ENCODE measurements around the gene BRD7. TPM values are rescaled to one million over a fixed set of nuclear protein-coding genes. Genes with fewer than 3 reads are reported as not detected.

Gene BRD7
- total RNA-seq, 1 experiment from 2014 or later: 122 TPM

DNA sequence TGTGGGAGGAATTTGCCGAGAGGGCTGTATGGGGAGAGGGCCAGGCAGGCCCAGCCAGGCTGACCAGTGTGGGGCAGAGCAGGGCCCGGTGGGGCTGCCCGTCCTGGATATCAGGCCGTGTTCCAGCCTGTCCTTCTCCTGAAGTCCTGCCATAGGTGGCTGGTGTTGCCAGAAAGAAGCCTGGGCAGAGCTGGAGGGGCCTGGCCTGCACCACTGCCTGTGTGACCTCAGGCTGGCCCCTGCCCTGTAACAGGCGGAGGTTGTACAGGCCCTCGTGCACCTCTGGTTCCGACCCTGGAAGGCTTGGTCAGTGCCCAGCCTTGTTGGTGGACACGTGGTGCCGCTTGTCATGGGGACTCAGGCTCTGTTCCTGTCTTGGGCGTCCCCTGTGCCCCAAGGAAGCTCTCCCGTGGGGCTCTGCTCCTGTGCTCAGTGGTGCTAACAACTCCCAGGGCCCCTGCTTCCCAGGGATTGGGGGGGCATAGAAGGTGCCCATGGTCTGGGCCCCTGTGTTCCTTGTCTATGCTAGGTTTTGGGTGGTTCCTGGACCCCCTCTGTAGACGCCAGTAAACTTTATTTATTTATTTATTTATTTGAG, 69.2 kb downstream of the BRD7 start:
- Mint-ChIP-seq H3K4me3 (no peak overlapping the region), H3K4me1 (peaks cover 5% of the 10 kb centered on the region; the same call in 1 of the 2 replicates), H3K36me3 (no peaks in the 10 kb centered on the region), H3K9me3 (no peaks in the 10 kb centered on the region), H3K27ac (no peak overlapping the region), H3K27me3 (ENCODE audit: low read depth) (no peaks in the 10 kb centered on the region)
- CTCF ChIA-PET: no interaction called here
- no peak for ATAC-seq
- TF ChIP-seq MXD4 (CRISPR knock-in tag; IDR thresholded peaks at IDR 0.05; ENCODE audit: borderline replicate concordance): no peak
- TF ChIP-seq, protein P1, sequence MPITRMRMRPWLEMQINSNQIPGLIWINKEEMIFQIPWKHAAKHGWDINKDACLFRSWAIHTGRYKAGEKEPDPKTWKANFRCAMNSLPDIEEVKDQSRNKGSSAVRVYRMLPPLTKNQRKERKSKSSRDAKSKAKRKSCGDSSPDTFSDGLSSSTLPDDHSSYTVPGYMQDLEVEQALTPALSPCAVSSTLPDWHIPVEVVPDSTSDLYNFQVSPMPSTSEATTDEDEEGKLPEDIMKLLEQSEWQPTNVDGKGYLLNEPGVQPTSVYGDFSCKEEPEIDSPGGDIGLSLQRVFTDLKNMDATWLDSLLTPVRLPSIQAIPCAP (CRISPR knock-in tag; IDR thresholded peaks at IDR 0.05): no peak
- TF ChIP-seq, protein P2, sequence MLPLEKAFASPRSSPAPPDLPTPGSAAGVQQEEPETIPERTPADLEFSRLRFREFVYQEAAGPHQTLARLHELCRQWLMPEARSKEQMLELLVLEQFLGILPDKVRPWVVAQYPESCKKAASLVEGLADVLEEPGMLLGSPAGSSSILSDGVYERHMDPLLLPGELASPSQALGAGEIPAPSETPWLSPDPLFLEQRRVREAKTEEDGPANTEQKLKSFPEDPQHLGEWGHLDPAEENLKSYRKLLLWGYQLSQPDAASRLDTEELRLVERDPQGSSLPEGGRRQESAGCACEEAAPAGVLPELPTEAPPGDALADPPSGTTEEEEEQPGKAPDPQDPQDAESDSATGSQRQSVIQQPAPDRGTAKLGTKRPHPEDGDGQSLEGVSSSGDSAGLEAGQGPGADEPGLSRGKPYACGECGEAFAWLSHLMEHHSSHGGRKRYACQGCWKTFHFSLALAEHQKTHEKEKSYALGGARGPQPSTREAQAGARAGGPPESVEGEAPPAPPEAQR (CRISPR knock-in tag; IDR thresholded peaks at IDR 0.05): no peak
- TF ChIP-seq, protein P3, sequence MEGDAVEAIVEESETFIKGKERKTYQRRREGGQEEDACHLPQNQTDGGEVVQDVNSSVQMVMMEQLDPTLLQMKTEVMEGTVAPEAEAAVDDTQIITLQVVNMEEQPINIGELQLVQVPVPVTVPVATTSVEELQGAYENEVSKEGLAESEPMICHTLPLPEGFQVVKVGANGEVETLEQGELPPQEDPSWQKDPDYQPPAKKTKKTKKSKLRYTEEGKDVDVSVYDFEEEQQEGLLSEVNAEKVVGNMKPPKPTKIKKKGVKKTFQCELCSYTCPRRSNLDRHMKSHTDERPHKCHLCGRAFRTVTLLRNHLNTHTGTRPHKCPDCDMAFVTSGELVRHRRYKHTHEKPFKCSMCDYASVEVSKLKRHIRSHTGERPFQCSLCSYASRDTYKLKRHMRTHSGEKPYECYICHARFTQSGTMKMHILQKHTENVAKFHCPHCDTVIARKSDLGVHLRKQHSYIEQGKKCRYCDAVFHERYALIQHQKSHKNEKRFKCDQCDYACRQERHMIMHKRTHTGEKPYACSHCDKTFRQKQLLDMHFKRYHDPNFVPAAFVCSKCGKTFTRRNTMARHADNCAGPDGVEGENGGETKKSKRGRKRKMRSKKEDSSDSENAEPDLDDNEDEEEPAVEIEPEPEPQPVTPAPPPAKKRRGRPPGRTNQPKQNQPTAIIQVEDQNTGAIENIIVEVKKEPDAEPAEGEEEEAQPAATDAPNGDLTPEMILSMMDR (IDR thresholded peaks at IDR 0.05): no peak
- TF ChIP-seq, protein P4, sequence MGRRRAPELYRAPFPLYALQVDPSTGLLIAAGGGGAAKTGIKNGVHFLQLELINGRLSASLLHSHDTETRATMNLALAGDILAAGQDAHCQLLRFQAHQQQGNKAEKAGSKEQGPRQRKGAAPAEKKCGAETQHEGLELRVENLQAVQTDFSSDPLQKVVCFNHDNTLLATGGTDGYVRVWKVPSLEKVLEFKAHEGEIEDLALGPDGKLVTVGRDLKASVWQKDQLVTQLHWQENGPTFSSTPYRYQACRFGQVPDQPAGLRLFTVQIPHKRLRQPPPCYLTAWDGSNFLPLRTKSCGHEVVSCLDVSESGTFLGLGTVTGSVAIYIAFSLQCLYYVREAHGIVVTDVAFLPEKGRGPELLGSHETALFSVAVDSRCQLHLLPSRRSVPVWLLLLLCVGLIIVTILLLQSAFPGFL (CRISPR knock-in tag; IDR thresholded peaks at IDR 0.05; ENCODE audit: borderline replicate concordance): no peak
- TF ChIP-seq IRF2 (CRISPR knock-in tag; IDR thresholded peaks at IDR 0.05; ENCODE audit: borderline replicate concordance, low read depth): no peak
- TF ChIP-seq, protein P5, sequence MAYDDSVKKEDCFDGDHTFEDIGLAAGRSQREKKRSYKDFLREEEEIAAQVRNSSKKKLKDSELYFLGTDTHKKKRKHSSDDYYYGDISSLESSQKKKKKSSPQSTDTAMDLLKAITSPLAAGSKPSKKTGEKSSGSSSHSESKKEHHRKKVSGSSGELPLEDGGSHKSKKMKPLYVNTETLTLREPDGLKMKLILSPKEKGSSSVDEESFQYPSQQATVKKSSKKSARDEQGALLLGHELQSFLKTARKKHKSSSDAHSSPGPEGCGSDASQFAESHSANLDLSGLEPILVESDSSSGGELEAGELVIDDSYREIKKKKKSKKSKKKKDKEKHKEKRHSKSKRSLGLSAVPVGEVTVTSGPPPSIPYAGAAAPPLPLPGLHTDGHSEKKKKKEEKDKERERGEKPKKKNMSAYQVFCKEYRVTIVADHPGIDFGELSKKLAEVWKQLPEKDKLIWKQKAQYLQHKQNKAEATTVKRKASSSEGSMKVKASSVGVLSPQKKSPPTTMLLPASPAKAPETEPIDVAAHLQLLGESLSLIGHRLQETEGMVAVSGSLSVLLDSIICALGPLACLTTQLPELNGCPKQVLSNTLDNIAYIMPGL (CRISPR knock-in tag; IDR thresholded peaks at IDR 0.05): no peak
- TF ChIP-seq FOXK1 (CRISPR knock-in tag; IDR thresholded peaks at IDR 0.05): no peak
- TF ChIP-seq, protein P6, sequence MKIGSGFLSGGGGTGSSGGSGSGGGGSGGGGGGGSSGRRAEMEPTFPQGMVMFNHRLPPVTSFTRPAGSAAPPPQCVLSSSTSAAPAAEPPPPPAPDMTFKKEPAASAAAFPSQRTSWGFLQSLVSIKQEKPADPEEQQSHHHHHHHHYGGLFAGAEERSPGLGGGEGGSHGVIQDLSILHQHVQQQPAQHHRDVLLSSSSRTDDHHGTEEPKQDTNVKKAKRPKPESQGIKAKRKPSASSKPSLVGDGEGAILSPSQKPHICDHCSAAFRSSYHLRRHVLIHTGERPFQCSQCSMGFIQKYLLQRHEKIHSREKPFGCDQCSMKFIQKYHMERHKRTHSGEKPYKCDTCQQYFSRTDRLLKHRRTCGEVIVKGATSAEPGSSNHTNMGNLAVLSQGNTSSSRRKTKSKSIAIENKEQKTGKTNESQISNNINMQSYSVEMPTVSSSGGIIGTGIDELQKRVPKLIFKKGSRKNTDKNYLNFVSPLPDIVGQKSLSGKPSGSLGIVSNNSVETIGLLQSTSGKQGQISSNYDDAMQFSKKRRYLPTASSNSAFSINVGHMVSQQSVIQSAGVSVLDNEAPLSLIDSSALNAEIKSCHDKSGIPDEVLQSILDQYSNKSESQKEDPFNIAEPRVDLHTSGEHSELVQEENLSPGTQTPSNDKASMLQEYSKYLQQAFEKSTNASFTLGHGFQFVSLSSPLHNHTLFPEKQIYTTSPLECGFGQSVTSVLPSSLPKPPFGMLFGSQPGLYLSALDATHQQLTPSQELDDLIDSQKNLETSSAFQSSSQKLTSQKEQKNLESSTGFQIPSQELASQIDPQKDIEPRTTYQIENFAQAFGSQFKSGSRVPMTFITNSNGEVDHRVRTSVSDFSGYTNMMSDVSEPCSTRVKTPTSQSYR (CRISPR knock-in tag; IDR thresholded peaks at IDR 0.05): no peak
- TF ChIP-seq, protein P7, sequence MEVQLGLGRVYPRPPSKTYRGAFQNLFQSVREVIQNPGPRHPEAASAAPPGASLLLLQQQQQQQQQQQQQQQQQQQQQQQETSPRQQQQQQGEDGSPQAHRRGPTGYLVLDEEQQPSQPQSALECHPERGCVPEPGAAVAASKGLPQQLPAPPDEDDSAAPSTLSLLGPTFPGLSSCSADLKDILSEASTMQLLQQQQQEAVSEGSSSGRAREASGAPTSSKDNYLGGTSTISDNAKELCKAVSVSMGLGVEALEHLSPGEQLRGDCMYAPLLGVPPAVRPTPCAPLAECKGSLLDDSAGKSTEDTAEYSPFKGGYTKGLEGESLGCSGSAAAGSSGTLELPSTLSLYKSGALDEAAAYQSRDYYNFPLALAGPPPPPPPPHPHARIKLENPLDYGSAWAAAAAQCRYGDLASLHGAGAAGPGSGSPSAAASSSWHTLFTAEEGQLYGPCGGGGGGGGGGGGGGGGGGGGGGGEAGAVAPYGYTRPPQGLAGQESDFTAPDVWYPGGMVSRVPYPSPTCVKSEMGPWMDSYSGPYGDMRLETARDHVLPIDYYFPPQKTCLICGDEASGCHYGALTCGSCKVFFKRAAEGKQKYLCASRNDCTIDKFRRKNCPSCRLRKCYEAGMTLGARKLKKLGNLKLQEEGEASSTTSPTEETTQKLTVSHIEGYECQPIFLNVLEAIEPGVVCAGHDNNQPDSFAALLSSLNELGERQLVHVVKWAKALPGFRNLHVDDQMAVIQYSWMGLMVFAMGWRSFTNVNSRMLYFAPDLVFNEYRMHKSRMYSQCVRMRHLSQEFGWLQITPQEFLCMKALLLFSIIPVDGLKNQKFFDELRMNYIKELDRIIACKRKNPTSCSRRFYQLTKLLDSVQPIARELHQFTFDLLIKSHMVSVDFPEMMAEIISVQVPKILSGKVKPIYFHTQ (CRISPR knock-in tag; IDR thresholded peaks at IDR 0.05): no peak
- no peak for TF ChIP-seq TEAD1 (CRISPR knock-in tag; IDR thresholded peaks at IDR 0.05)
- POLR2A ChIA-PET: no interaction called here
- DNase-seq (ENCODE audit: low spot score): no peak
